Measurements from ENCODE around the gene BPIFA3.
"Not testable (repeated sequence)": the region's sequence is repeated elsewhere in the genome, so short reads cannot be mapped to it uniquely, and the experiment has no call there.

The BPIFA3 gene

GRCh38 chr20:33217052-33217451 lies at the start of gene BPIFA3:
TSS of gene BPIFA3 (plus strand) at chr20:33217352. CDS start at chr20:33217537, 185 bp downstream.
- no peak for DNase-seq (ENCODE audit: low spot score)

- DNase-seq (ENCODE audit: low spot score): no peak
These were observed 49.3 kb upstream of the BPIFA3 start, which contains the start of gene BPIFA2 for GRCh38 chr20:33167859-33168258. TSS of gene BPIFA2 (plus strand) at chr20:33168159. CDS start at chr20:33169146, 987 bp downstream.

- DNase-seq (ENCODE audit: low spot score): no peak
These were observed 47.9 kb upstream of the BPIFA3 start for GRCh38 chr20:33169176-33169794.

DNA sequence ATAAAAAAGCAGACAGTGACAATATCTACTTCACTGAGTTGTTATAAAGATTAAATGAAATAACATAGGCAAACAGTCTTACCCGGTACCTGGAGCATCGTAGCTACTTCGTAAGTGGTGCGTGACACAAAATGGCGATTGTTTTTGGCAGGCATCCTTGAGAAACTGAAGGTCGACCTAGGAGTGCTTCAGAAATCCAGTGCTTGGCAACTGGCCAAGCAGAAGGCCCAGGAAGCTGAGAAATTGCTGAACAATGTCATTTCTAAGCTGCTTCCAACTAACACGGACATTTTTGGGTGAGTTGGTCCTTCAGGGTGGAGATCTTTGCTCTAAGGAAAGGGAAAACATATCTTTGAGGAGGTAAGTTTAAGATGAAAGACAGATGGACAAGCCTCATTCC lies 44.4 kb upstream of the BPIFA3 start:
- no peak for DNase-seq (ENCODE audit: low spot score)

DNA sequence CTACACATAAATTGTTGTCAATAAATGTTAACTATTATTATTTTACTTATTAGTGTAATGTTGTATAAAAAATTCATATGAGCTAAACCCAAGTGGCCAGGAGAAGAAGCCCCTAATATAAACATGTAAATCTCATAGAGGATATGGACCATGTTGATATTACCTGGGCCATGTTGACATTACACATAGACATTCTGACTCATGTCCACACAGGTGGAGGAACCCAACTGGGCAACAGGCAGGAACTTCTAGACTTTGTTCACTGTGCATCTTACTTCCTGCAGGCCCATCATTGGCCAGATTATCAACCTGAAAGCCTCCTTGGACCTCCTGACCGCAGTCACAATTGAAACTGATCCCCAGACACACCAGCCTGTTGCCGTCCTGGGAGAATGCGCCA lies 42.0 kb upstream of the BPIFA3 start:
- no peak for DNase-seq (ENCODE audit: low spot score)

DNA sequence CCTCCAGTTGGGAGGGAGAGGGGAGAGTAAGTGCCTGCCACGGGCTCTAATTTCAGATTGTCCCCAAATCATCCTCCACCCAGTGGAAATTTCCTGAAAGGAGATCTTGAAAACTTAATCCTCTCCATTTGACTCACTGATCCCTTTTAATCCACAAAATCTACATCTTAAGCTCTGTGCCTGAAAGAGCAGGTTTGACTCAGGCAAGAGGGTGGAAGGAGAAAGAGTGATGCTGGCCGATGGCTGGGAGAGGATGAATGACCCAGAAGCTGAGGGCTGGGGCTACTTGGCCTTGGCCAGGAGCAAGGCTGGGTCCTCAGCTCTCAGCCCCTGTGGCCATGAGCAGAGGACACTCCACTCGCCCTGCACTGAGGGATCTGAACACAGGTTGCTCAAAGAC lies 41.1 kb upstream of the BPIFA3 start:
- no peak for DNase-seq (ENCODE audit: low spot score)

DNA sequence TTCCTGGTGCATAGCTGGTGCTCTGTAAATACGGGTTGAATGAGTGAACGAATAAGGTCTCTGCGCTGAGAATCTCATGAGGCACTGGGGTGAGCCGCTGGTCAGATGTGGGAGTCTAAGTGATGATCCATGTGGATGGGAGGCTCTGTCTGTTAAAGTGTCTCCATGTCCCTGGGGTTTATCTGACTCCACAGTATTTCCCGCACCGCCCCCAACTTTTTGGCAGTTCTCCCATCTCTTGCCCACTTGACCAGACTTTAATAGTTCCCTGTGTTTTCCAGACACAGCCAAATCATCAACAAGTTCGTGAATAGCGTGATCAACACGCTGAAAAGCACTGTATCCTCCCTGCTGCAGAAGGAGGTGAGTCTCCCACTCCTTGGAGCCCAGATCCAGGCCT lies 39.3 kb upstream of the BPIFA3 start:
- DNase-seq (ENCODE audit: low spot score): peak; percentile 68

- DNase-seq (ENCODE audit: low spot score): no peak
These were observed 38.4 kb upstream of the BPIFA3 start for GRCh38 chr20:33178726-33179125.

GRCh38 chr20:33180169-33180568 lies 37.0 kb upstream of the BPIFA3 start:
- DNase-seq (ENCODE audit: low spot score): no peak

- no peak for DNase-seq (ENCODE audit: low spot score)
These were observed 35.6 kb upstream of the BPIFA3 start for GRCh38 chr20:33181482-33182093.

DNA sequence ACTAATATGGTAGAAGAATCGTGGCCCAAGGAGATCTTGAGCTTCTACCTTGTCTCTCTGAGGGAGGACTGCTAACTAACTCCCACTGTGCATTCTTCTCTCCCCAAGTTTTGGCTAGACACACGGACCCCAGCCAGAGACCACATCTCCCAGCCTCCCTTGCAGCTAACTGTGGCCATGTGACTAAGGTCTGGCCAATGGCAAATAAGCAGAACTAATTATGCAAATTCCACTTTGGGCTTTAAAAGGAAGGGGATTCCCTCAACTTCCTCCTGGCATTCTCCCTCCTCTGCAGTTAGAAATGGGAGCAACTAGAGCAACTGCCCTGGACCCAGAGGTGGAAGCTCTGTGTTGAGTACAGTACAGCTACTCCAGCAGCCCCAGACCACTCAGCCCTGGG lies 33.8 kb upstream of the BPIFA3 start:
- no peak for DNase-seq (ENCODE audit: low spot score)

- DNase-seq (ENCODE audit: low spot score): not testable (repeated sequence)
These were observed 32.0 kb upstream of the BPIFA3 start for GRCh38 chr20:33185031-33185590.

DNA sequence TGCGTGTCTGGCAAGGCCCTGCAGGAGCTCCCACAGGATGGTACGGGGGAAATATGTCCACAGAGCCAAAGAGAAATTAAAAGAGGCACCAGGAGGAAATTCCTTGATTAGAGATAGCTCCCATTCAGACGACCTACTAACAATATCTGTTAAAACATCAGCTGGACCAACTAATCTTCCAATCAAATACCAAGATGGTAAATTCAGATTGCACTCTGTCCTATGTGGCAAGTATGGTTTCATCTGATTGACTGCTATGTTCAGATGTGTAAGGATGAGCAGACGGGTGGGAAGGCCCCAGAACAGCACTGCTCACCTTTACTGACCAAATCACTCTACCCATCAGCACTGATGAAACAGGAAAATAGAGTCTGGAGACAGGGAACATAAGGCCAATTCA lies 29.7 kb upstream of the BPIFA3 start:
- DNase-seq (ENCODE audit: low spot score): no peak

- no peak for DNase-seq (ENCODE audit: low spot score)
These were observed 28.7 kb upstream of the BPIFA3 start for GRCh38 chr20:33188421-33188820.

GRCh38 chr20:33191484-33191883 lies 25.7 kb upstream of the BPIFA3 start:
- no peak for DNase-seq (ENCODE audit: low spot score)

DNA sequence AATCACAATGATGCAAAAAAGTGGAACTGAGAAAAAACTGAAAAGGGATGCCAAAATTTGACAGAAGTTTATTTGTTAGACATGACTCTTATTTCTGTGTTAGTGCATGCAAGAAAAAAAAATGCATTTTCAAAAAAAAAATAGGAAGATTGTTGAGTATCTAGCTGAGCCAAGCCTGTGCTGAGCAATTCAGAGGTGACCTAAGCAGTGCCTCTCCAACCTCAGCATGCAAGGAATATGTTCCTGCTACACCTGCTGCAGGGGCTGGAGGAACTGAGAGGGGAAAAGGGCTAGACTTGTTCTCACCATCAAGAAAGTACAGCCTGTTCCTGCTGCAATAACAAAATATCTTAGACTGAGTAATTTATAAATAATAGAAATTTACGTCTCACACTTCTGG lies 25.2 kb upstream of the BPIFA3 start:
- no peak for DNase-seq (ENCODE audit: low spot score)

- DNase-seq (ENCODE audit: low spot score): peak; percentile 35
These were observed 24.1 kb upstream of the BPIFA3 start for GRCh38 chr20:33192912-33193501.

GRCh38 chr20:33199026-33199425 lies 18.1 kb upstream of the BPIFA3 start:
- DNase-seq (ENCODE audit: low spot score): no peak

DNA sequence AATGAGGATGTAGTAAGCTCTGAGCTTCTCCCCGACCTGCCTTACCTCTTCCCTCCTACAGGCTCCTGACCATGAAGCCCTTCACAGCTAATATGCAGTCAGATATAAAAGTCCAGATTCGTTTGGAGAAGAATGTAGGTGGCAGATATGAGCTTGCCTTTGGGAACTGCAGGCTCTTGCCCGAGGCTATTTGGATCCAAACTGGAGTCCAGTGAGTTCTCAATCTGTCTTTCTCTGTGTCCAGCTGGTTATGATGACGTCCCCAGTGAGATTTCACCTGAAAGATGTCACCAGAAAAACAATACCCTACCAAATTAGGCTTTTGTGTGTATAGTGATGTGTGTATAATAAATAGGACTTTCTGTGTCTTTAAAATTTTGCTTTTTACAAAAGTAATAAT lies 14.7 kb upstream of the BPIFA3 start:
- DNase-seq (ENCODE audit: low spot score): no peak

- DNase-seq (ENCODE audit: low spot score): no peak
These were observed 13.7 kb upstream of the BPIFA3 start for GRCh38 chr20:33203444-33203843.

GRCh38 chr20:33209789-33210188 lies 7.4 kb upstream of the BPIFA3 start:
- DNase-seq (ENCODE audit: low spot score): peak; percentile 84

DNA sequence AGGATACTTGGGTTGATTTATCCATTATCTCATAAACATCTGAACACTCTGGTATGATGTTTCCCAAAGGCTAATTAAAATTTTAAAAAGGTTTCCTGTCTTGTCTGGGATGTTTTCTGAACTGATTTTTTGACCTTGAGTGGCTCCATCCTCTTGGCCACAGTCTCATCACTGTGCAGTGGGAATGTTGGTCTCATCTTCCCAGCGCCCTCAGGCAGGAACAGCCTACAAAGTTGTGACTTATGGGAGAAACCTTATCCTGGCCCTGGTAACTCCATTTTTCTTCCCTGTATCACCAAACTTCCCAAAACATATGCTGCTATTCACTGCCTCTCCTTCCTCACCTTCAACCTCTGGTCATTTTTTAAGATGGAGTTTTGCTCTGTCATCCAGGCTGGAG lies 6.8 kb upstream of the BPIFA3 start:
- no peak for DNase-seq (ENCODE audit: low spot score)

GRCh38 chr20:33211817-33212424 lies 5.2 kb upstream of the BPIFA3 start:
- DNase-seq (ENCODE audit: low spot score): peak; percentile 82

Measured in COLO829 (cell line).